GM12891 (cell line): ENCODE measurements around the gene AP2A2.

ENCODE experiments used
- POLR2A ChIP-seq: IDR thresholded peaks from 2 replicates; pipeline ENCODE4 v1.6.1; 2011; ENCODE audit warnings: low read depth, low read length, control low read depth
- POLR2AphosphoS5 ChIP-seq: IDR thresholded peaks from 2 replicates; pipeline ENCODE4 v1.6.1; 2011; ENCODE audit warnings: low read depth, low read length, control low read depth
- TAF1 ChIP-seq: IDR thresholded peaks from 2 replicates; pipeline ENCODE4 v1.6.1; 2011; ENCODE audit warnings: low read depth, low read length, control low read depth

- TF ChIP-seq POLR2AphosphoS5 = no peak
- no peak for TF ChIP-seq POLR2A
- TF ChIP-seq TAF1 = no peak
Observed at GRCh38 chr11:1055990-1056771, 130.5 kb downstream of the AP2A2 start.
